ENCODE data around the gene MXRA8.

DNA sequence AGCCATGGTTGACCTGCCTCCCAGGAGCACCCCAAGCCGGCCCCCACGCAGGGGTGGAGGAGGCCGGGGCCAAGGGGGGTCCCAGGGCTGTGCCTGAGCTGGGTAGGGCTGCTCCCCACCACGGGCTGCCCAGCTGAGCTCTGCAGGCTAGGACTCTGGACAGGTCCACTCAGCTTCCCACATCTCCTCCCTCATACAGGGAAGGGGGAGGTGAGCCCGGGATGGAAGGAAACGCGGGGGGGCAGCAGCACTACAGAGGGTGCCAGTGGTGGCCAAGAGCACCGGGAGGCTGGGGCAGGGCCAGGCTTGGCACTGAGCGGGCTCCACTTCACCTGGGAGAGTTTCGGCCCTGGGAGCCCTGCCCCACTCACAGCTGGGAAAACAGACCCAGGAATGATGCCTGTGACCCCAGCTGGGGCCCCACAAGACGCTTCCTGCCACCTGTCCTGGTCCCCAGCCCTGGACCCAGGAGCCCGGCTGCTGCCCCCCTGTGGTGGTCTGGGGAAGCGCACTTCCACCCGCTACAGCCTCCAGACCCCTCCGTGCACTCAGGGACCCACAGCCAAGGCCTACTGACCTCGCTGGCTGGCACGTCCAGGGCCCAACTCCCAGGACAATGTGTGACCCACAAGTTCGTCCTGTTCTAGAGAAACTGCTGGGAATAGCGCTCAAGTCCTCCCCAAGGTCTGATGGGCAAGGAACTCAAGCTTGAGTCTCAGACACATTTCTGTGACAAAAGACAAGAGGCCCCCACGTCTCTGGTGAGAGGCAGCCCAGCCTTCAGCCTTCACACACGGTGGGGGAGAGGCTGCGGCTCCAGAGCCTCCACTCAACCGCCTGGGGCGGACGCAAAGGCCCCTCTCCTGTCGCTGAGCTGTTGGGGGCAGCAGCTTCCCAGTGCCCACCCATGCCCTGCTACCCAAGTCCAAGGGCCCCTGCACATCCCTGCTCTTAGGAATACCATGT lies 13.7 kb upstream of the MXRA8 start:
- TF ChIP-seq, protein P1, sequence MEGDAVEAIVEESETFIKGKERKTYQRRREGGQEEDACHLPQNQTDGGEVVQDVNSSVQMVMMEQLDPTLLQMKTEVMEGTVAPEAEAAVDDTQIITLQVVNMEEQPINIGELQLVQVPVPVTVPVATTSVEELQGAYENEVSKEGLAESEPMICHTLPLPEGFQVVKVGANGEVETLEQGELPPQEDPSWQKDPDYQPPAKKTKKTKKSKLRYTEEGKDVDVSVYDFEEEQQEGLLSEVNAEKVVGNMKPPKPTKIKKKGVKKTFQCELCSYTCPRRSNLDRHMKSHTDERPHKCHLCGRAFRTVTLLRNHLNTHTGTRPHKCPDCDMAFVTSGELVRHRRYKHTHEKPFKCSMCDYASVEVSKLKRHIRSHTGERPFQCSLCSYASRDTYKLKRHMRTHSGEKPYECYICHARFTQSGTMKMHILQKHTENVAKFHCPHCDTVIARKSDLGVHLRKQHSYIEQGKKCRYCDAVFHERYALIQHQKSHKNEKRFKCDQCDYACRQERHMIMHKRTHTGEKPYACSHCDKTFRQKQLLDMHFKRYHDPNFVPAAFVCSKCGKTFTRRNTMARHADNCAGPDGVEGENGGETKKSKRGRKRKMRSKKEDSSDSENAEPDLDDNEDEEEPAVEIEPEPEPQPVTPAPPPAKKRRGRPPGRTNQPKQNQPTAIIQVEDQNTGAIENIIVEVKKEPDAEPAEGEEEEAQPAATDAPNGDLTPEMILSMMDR (IDR thresholded peaks at IDR 0.05): peak in 1 of 3 donors; percentile 83
- no peak for TF ChIP-seq POLR2A (IDR thresholded peaks at IDR 0.05)
